Esophagus squamous epithelium (tissue), 4 donors: ENCODE measurements around the gene ISG15.

ENCODE experiments used
- CTCF ChIP-seq, 6 experiments: fragments of 450-650 bp in 4 of 6; fragments of 200-600 bp in 2 of 6; sonication (generic) in 2 of 6; IDR thresholded peaks; one replicate each; pipeline ENCODE4 v1.5.1; 2016 to 2019; ENCODE audit warnings: antibody characterized with exemption in 6 of 6, mild to moderate bottlenecking in 4 of 6, moderate library complexity in 4 of 6
- POLR2A ChIP-seq, 4 donors: fragments of 450-650 bp; IDR thresholded peaks; one replicate each; pipeline ENCODE4 v1.6.1; 2017; ENCODE audit warnings: antibody characterized with exemption in 4 of 4, mild to moderate bottlenecking in 4 of 4, moderate library complexity in 3 of 4

GRCh38 chr1:980137-980571 is 33.1 kb upstream of the ISG15 start:
- no peak for TF ChIP-seq CTCF (IDR thresholded peaks at IDR 0.05)
- no peak for TF ChIP-seq POLR2A (IDR thresholded peaks at IDR 0.05)
